ENCODE data around the gene HHEX. TPM values are rescaled to one million over a fixed set of nuclear protein-coding genes. Genes with fewer than 3 reads are reported as not detected.
"Not testable (repeated sequence)": the region's sequence is repeated elsewhere in the genome, so short reads cannot be mapped to it uniquely, and the experiment has no call there.

HHEX gene
- total and polyA plus RNA-seq, 8 donors: 1.4 to 6.8 (median 4.5) TPM

DNA sequence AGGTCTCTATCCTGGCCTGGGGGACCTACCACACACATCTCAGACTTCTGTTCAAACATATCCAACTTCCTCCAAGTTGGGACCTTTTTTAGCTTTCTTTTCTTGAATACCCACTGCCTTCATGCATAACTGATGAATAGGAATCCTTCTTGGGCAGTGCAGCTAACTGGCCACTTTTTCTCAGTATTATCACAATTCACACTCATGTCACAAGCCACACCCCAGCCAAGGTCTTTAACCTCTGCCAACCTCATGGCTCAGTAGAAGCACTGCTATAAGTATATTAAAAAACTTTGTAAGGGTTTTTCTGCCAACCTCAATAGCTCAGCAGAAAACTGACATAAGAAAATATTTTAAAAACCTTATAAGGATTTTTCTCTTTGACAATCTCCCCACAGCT, 44.5 kb downstream of the HHEX start:
- H3K4me1 ChIP-seq: no peaks in the 10 kb centered on the region
- no peaks in the 10 kb centered on the region for H3K36me3 ChIP-seq
- H3K9me3 ChIP-seq: no peaks in the 10 kb centered on the region
- no peaks in the 10 kb centered on the region for H3K27me3 ChIP-seq
- no peak overlapping the region for H3K4me3 ChIP-seq
- H3K27ac ChIP-seq: no peak overlapping the region
- no peak for DNase-seq
- intact Hi-C loops (cut with DNase I; ENCODE audit: low total_unique reads): no loop called here
- TF ChIP-seq POLR2AphosphoS5 (IDR thresholded peaks at IDR 0.05) (no peak), POLR2A (IDR thresholded peaks at IDR 0.05) (no peak), EP300 (IDR thresholded peaks at IDR 0.05) (no peak)
- TF ChIP-seq, protein P1, sequence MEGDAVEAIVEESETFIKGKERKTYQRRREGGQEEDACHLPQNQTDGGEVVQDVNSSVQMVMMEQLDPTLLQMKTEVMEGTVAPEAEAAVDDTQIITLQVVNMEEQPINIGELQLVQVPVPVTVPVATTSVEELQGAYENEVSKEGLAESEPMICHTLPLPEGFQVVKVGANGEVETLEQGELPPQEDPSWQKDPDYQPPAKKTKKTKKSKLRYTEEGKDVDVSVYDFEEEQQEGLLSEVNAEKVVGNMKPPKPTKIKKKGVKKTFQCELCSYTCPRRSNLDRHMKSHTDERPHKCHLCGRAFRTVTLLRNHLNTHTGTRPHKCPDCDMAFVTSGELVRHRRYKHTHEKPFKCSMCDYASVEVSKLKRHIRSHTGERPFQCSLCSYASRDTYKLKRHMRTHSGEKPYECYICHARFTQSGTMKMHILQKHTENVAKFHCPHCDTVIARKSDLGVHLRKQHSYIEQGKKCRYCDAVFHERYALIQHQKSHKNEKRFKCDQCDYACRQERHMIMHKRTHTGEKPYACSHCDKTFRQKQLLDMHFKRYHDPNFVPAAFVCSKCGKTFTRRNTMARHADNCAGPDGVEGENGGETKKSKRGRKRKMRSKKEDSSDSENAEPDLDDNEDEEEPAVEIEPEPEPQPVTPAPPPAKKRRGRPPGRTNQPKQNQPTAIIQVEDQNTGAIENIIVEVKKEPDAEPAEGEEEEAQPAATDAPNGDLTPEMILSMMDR (IDR thresholded peaks at IDR 0.05): no peak

GRCh38 chr10:92735938-92736337, 46.2 kb downstream of the HHEX start:
- 90 to 96% (median 91%) methylated on average over 3 of the region's 3 CpGs for WGBS, 5 donors
- no peak for DNase-seq
- Histone ChIP-seq H3K9me3 (no peaks in the 10 kb centered on the region), H3K4me3 (no peak overlapping the region), H3K27ac (no peak overlapping the region), H3K36me3 (no peaks in the 10 kb centered on the region), H3K4me1 (no peaks in the 10 kb centered on the region), H3K27me3 (no peaks in the 10 kb centered on the region)
- intact Hi-C loops (cut with DNase I; ENCODE audit: low total_unique reads): no loop called here
- TF ChIP-seq EP300 (IDR thresholded peaks at IDR 0.05): no peak
- no peak for TF ChIP-seq POLR2A (IDR thresholded peaks at IDR 0.05)
- TF ChIP-seq, protein P1 (IDR thresholded peaks at IDR 0.05): no peak
- TF ChIP-seq POLR2AphosphoS5 (IDR thresholded peaks at IDR 0.05): no peak

GRCh38 chr10:92737484-92737883, 47.7 kb downstream of the HHEX start:
- WGBS, 5 donors: 85 to 90% (median 89%) methylated on average over 7 of the region's 7 CpGs

GRCh38 chr10:92740762-92741161, 51.0 kb downstream of the HHEX start:
- H3K4me3 ChIP-seq: no peak overlapping the region
- no peaks in the 10 kb centered on the region for H3K4me1 ChIP-seq
- DNase-seq: no peak
- H3K9me3 ChIP-seq: no peaks in the 10 kb centered on the region
- TF ChIP-seq POLR2A (IDR thresholded peaks at IDR 0.05) (no peak), EP300 (IDR thresholded peaks at IDR 0.05) (no peak), POLR2AphosphoS5 (IDR thresholded peaks at IDR 0.05) (no peak)
- TF ChIP-seq, protein P1 (IDR thresholded peaks at IDR 0.05): no peak
- H3K27ac ChIP-seq: no peak overlapping the region
- intact Hi-C loops (cut with DNase I; ENCODE audit: low total_unique reads): no loop called here
- H3K27me3 ChIP-seq: no peaks in the 10 kb centered on the region
- H3K36me3 ChIP-seq: no peaks in the 10 kb centered on the region
- WGBS, 5 donors: 82 to 89% (median 83%) methylated on average over 3 of the region's 3 CpGs

More at GRCh38 chr10:92737484-92737883, 47.7 kb downstream of the HHEX start:
- H3K27me3 ChIP-seq: no peaks in the 10 kb centered on the region
- no peak overlapping the region for H3K4me3 ChIP-seq
- H3K9me3 ChIP-seq: no peaks in the 10 kb centered on the region
- no peak overlapping the region for H3K27ac ChIP-seq
- DNase-seq: no peak
- H3K36me3 ChIP-seq: no peaks in the 10 kb centered on the region
- intact Hi-C loops (cut with DNase I; ENCODE audit: low total_unique reads): no loop called here
- no peaks in the 10 kb centered on the region for H3K4me1 ChIP-seq
- TF ChIP-seq POLR2AphosphoS5 (IDR thresholded peaks at IDR 0.05) (no peak), POLR2A (IDR thresholded peaks at IDR 0.05) (no peak), EP300 (IDR thresholded peaks at IDR 0.05) (no peak)
- TF ChIP-seq, protein P1 (IDR thresholded peaks at IDR 0.05): no peak

GRCh38 chr10:92741741-92742140, 52.0 kb downstream of the HHEX start:
- H3K27ac ChIP-seq; H3K9me3 ChIP-seq; H3K27me3 ChIP-seq; H3K36me3 ChIP-seq; DNase-seq; H3K4me3 ChIP-seq; intact Hi-C loops (cut with DNase I; ENCODE audit: low total_unique reads); H3K4me1 ChIP-seq: not testable (repeated sequence)
- WGBS, 5 donors: 91 to 95% (median 93%) methylated on average over 4 of the region's 4 CpGs

Measured in stomach (tissue), 9 donors.